IPS DF 4.7 (cell line): ENCODE measurements around the gene EHD4.

ENCODE experiments used
- DNase-seq: peaks from one replicate; pipeline ENCODE4 v3.0.0-alpha.2; 2013; ENCODE audit warnings: low spot score; ENCODE audit errors: extremely low read depth

Gene EHD4

DNA sequence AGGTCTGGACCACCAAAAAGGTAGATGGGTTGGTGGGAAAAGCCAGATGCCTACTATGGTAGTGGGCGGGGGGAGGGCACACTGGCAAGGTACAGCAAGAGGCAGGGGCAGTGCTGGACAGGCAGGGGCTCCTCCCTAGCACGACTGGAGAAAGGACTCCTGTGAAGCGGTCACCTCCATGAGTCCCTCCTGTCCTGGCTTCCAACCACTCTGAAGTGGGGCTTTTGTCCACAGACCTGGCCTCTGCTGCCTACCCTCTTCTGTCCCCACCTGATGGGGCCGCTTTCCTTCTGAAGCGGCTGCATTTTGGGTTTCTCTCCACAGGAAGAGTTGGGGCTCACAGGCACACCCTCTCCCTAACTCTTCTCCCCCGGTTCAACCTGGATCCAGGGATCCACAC lies 75.8 kb downstream of the EHD4 start:
- no peak for DNase-seq

DNA sequence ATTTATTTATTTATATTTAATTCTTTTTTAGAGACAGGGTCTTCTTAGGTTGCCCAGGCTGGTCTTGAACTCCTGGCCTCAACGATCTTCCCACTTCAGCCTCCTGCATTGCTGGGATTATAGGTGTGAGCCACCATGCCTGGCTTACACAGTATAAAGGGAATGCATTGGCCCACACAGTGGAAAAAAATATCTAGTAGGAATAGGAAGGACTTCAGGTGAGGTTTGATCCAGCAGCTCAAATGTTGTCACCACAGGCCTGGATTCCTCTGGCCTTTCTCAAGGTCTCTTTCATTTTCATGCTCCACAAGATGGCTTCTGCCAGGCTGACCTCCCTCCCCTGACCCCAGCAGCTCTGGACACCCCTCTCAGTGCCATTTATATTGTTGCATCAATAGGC lies 76.4 kb downstream of the EHD4 start:
- DNase-seq, result no peak

DNA sequence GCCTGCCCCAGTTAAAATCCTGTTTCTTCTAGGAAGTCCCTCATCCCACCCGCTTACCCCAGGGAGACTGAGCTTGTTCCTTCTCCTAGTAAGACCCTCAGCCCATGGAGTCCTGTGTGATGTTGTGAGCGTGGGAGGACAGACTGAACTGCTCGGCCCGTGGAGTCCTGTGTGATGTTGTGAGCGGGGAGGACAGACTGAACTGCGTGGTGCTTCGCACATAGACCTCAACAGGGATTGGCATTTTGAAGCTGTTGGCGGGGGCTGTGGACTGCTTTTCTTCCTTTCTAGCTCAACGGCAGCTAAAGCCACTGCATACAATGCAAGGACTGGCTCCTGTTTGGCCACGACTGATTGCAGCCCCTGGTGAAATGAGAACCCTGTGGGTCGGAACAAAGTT lies 76.9 kb downstream of the EHD4 start:
- DNase-seq, result no peak

DNA sequence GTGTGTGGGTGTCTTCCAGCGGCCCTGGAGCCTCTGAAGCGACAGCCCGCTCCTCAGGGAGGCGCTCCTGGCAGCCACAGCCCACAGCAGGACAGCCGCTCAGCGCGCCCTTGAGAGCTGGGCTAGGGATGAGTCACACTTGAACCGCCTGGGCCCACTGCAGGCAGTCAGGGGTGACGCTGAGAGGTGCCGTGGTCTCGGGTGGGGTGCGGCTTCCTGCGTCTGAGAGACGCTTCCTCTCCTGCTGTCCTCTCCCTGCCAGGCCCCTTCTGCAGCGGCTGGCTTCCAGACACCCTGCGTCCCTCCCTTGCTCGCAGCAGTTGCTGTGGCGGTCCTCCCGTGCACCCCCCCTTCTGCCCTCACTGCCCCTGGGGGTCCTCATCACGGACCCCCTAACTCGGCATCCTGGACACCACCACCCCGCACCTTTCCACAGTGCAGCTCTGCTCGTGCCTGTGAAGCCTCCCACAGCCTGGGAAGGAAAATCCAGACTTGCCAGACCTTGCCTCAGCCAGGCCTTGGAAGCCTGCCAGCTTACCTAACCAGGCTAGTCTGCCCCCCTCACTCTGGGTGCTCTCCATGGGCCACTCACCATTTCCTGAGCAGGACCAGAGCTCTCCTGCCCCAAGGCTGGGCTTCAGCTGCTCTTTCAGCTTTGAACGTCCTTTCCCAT lies 77.4 kb downstream of the EHD4 start:
- no peak for DNase-seq

DNA sequence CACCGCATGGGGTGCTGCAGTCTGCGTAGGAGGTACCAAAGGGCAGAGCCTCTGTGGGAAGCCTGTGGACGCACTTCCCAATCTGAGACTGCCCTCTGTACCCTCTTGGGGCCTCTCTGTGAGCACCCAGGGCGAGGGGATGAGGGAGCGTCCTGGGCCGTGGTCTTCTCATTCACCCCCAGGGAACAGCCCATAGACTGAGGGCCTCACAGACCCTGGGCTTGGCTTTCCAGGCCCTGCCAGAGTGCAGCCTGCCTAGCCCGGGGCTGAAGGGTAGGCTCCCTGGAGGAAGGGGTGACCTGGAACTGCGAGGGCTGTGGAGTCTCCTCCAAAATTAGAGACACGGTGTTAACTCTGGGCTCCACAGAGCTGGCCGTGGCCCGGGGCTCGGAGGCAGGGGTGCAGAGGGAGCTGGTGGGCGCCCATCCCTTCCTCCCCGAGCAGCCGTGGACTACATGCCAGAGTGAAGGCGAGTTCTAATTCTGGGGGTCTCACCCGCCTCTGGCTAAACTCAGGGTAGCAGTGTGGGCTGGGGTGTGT lies 78.0 kb downstream of the EHD4 start:
- DNase-seq, result no peak

DNA sequence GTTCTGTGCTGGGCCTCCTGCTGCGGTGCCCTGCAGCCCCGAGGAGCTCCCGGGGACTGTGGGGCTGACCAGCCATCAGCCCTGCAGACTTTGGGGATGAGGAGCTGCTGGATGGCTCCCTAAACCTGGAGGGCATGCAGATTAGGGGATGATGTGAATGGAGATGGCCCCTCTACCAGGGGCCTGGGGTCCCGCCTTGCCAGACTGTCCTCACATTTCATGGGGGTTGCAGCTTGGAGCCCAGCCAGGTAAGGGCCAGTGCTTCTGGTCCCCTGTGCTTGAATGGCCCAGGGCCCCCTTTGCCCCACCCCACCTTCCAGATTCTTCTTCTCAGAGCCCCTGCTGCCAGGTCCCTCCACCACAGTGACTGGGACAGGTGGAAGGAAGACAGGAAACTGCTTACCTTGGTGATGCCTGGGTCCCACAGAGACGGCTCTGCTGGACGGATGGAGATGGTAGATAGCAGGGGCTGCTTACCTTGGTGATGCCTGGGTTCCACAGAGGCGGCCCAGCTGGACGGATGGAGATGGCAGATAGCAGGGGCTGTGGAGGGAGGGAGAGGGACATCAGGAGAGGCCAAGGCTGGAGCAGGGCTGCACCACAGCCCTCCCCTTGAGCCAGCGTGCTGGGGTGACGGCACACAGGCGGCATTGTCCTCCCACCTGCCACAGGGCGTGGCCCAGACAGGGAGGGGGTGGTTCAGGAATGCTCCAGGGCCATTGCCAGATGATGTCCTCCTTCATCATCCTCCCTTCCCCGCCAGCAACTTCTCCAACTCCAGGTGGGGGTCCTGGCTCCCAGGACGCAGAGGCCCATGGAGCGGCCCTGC lies 78.7 kb downstream of the EHD4 start, which contains the start of gene SPTBN5:
SPTBN5 (minus strand) TSS at position 632 of the 829 bp plus-strand sequence; CDS start at position 76, 556 bp downstream.
- DNase-seq, result no peak

DNA sequence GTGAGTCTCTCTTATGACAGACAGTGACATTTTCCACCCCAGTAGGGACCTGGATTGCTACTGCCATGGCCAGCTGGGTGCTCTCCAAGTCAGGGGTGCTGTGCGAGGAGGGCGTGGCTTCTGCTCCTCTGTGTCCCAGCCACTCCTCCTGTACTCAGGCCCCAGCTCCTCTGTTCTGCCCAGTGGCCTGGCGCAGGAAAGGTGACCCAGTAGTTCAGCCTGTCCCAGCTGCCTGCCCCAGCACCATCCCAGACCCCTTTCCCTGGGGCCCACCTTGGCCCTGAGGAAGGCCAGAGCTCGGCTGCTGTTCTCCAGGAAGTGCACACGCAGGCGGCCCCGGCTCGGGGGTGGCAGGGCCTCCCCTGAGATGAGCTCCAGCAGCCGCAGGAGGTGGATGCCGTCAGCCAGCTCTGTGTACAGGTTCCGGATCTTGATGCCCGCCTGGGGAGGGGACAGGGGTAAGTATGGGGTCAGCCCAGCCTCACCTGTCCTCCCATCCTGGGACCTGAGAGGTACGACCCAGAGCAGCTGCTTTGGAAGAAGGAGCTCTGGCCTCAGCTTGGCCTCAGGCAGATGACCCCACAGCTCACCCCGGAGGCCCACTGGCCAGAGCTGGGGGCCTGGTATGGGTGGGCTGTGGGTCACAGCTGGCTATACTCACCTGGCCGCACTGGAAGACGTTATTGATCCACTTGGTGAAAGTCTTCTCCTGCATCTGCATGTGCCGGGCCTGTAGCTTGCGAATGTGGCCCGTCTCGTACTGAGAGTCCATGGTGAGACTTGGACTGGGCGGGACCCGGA lies 79.5 kb downstream of the EHD4 start:
- no peak for DNase-seq

DNA sequence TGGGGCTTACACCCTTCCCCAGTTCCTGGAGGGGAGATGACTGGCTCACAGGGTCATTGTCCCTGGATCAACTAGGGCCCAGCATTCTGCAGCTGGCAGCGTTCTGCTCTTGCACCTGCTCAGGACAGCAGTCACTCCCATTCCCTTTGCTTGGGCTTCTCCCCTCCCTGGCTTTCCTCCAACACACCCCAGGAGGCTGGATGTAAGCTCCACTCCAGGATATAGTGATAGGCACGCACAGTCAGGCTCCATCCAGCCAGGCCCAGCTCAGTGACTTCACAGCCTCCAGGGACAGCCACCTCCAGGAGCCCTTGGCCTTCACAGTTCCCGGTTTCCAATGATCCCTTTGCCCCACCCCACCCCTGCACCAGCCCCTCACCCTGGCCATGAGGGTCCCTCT lies 80.4 kb downstream of the EHD4 start:
- DNase-seq, result no peak

DNA sequence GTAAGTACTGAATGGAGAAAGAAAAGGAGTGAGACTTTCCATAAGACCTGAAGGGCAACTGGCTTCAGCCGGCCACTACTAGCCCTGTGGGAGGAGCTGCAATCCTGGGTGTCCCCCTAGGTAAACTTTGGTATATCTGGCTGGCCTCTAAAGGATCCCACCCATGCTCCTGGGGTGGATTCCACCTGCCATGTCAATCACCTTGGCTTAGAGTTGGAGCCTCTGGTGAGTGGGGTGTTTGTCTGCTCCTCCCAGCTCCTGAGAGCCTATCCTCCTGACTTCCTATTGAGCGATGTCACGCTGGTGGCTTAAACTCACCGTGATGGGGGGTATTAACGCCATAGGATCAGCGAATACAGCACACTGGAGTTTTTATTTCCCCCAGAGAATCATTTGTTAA lies 81.1 kb downstream of the EHD4 start:
- no peak for DNase-seq

DNA sequence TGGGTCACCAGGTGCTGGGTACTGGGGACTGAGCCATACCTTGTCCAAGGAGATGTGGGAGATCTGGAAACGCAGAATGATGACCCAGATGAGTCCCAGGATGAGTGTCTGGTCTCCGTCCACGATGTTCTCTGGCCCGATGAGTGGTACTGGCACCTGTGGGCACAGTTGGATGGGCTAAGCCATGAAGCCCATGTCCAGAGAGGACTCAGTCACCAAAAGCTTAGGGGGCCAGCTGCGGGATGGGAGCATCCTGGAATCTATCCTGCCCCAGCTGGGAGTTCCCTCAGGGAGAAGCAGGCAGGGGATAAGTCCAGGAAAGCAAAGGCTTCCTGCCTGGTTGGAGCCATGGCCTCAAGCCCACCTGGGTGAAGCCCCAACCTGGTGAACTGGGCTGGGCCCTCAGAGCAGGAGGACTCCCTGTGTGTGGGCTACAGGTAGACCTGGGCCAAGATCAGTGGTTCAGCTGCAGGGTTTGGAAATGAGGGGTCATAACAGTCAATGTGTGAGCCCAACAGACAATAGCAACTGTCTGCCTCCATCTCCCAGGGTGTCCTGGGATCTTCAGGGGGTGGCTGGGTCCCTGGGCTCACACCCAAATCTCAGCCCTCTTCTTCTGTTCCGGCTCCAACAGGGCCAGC lies 82.2 kb downstream of the EHD4 start:
- DNase-seq, result no peak

DNA sequence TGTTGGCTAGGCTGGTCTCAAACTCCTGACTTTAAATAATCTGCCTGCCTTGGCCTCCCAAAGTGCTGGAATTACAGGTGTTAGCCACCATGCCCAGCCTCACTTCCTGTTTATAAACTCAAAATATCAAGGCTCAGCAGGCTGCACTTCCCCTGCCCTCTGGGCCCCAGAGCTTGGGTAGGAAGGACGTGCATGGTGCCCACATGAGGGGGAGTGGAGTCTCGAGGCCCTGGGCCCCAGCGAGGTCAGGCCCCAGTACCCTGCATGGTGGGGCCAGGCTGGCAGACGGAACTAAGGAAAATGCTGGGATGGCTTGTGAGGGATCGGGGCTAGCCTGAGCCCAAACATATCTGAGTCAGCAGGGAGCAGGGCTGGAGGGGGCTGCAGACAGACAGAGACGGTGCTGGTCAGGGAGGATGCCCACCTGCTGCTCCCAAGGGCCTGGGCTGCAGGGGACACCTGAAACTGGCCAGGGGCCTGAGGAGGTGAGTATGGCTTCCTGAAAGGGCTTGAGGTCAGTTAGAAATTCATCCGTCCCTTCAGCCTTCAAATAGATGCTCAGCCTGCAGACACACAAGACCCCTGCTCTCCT lies 83.6 kb downstream of the EHD4 start:
- DNase-seq, result no peak

DNA sequence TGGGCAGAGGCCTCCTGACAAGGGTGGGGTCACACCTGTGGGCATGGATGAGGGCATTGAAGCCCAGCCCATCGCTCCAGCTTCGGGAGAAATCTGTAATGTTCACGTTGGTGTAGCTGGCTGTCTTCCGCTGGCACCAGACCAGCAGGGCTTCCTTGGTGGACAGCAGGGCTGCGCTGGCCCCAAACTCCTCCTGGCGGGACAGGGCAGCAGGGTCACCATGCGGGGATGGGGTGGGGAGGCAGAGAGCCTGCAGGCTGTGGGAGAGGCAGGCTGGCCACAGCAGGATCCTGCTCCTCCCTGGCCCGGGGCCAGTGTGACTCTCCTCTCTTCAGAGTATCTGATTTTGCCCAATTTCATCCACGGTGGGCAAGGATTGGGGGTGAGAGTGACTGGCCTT lies 84.5 kb downstream of the EHD4 start:
- DNase-seq, result no peak

DNA sequence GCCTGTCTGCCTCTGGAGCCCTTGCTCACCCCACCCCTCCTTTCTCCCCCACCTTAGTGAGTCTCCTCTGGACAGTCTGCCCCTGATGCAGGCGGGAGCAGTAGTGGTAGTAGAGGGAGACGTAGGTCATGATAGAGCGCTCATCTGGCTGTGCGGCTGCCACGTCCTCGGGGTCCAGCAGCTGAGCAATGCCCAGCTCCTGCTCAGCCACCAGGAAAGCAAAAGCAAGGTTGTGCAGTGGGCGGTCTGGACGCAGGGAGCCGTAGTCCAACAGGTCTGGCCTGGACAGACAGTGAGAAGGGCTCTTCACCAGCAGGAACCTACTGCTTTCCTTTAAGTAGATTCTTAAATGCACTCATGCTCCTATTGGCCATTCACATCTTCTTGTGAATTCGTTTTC lies 85.2 kb downstream of the EHD4 start:
- DNase-seq, result no peak

DNA sequence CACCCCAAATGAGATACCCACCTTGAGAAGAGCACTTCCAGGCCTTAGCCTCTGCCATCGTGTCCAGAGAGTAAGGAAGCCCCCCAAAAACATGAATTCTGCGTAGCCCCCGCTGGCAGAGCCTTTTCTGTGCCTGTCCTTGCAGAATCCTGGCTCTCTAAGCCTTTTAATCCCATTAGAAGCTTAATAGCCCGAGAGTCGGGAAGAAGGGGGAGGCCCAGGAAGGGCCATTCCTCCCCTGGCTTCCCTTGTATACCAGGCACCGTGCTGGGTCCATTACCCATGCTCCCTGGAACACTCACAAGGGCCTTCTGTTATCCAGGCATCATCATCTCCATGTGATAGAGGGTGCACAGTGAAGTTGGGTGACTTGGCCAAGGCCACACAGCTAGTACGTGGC lies 85.6 kb downstream of the EHD4 start:
- DNase-seq, result no peak

DNA sequence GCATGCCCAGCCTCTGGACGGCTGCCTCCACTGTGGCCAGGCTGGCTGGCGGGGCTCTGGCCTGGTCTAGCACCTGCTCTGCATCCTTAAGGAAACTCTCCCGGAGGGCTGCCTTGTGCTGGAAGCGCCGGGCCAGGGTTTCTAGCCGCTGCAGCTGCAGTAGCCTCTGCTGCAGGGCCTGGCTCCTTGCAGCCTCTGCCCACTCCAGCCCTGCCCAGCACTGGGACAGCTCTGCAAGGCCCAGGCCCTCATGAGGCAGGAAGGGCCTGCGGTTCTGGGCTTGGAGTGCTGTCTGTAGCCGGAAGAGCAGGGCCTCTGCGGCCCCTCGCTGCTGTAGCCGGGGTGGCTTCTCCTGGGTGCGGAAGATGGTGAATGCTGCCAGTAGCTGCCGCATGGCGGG lies 86.5 kb downstream of the EHD4 start:
- DNase-seq, result no peak

DNA sequence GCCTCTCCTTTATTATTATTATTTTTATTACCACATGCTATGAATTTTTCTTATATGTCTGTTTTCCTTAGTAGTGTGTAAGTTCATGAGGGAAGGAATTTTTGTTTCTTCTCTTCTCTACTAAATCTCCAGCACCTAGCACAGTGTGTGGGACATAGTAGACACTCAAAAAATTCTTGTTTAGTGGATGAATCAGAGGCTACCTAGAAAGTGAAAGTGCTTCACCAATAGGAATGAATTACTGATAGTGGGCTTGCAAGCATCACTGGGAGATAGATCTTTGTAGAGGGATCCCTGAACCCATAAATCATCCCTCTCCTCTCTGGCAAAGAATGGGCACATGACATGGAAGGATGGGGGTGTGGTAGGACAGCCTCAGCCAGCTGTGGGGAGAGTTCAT lies 87.0 kb downstream of the EHD4 start:
- no peak for DNase-seq

DNA sequence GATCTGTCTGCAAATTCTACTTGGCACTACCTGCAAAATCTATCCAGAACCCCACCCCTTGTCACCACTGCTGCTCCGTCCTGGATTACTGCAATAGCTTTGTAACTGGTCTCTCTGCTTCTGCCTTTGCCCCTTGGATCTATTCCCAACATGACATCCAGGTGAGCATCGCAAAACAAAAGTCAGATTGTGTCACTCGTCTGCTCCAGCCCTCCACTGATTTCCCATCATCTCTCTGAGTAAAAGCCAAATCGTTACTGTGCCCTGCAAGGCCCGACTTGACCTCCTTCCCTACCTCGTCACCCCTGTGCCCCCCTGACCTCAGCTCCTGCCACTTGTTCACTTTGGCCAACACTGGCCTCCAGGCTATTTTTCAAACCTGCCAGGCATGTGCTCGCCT lies 87.9 kb downstream of the EHD4 start:
- no peak for DNase-seq

DNA sequence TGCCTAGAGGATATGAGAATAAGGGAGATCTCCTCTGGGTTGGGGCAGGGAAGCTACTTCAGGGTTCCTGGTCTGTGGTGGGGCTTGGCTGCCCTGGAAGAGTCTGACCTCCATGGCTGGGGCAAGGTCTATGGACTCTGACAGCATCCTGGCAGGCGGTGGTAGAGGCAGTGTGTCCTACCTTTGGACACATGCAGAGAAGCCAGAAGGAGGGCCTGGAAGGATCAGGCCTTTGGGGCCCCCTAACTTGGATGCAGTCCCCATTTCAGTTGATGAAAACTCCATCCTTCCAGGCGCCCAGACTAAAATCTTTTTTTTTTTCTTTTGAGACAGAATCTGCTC lies 88.9 kb downstream of the EHD4 start:
- no peak for DNase-seq

DNA sequence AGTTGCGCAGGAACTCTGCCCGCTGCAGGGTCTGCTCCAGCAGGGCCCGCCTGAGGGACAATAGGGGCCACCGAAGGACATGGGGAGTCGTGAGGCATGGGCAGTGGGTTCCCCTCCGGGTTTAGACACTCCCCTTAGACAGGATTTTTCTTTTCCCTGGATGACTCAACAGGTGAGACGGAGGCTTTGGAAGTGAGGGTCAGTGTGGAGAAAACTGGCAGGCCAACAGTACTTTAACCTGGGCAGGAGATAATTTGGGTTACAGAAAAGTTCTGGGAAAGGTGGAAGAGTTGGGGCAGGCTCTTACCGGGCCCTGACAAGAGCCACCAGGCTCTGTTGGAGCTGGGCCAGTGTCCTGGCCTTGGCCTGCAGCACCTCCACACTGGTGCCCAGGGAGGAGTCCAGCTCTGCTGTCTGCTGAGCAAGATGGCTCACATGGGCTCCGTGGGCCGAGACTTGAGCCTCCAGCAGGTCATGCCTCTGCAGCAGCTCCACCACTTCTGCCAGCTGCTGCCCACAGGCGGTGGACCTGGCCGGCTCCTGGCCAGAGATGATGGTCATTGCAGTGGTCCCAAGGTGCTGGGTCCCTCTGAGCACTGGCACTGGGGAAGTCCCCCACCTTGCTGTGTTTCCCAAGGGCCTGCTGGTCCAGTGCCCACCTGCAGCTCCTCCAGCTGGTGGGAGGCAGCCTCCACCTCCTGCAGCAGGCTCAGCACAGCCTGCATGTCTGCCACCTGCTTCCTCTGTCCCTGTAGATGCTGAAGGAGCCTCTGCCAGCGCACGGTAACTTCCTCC lies 89.5 kb downstream of the EHD4 start:
- no peak for DNase-seq

DNA sequence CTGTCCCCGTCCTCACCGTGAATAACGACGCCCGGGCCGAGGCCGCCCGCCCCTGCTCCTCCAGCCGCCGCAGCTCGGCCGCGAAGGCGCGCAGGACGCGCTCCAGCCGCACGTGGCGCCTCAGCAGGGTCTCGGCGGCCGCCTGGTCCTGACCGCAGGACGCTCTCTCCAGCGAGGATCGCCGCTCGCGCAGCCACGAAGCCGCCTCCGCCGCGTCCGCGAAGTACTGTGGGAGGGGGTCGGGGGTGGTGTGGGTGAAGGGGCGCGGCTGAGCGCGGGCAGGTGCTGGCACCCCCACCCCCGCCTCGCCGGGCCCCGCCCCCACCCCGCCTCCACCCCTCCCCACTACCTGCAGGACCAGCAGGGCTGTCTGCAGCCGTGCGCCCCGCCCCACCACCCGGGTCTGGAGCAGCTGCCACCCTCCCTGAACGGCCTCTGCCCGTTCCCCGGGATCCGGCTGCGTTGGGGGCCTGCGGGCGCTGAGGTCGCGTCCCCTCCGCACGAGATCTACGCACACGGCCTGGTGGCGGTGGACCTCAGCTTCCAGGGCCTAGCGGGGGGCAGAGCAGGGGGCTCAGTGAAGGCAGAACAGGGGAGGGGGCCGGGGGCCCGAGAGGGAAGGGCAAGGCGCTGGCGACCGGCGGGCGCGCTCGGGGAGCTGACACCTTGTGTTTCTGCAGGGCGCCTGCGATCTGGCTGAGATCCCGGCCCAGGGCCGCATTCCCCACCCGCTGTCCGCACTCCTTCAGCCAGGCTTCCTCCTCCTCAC lies 90.3 kb downstream of the EHD4 start:
- no peak for DNase-seq
